HepG2 (cell line): ENCODE results near the gene COL9A3. TPM values are rescaled to one million over a fixed set of nuclear protein-coding genes. Genes with fewer than 3 reads are reported as not detected.

ENCODE experiments used
- BHLHE40 ChIP-seq: IDR thresholded peaks from 2 replicates; pipeline ENCODE4 v1.6.1; 2011; ENCODE audit warnings: low read length, improper control_type of control experiment
- CBX1 ChIP-seq: IDR thresholded peaks from one replicate; pipeline ENCODE4 v1.6.1; 2016; ENCODE audit warnings: antibody characterized with exemption, low read depth
- CREB3 ChIP-seq: sonication (generic); formaldehyde crosslinking; IDR thresholded peaks from 2 replicates; pipeline ENCODE4 v1.5.0; 2020; ENCODE audit warnings: missing genetic modification reagents
- HOXA3 ChIP-seq: sonication (generic); formaldehyde crosslinking; IDR thresholded peaks from 2 replicates; pipeline ENCODE4 v1.5.0; 2020; ENCODE audit warnings: missing genetic modification reagents
- PRDM10 ChIP-seq: sonication (generic); formaldehyde crosslinking; IDR thresholded peaks from 2 replicates; pipeline ENCODE4 v1.4.0; 2020; ENCODE audit warnings: low read depth, missing genetic modification reagents
- SKI ChIP-seq: fragments of 450-650 bp; IDR thresholded peaks from one replicate; pipeline ENCODE4 v1.6.1; 2018; ENCODE audit warnings: mild to moderate bottlenecking; ENCODE audit not compliant: partially characterized antibody
- SRSF1 ChIP-seq: fragments of 200-400 bp; formaldehyde crosslinking; optimal IDR thresholded peaks from 2 replicates; pipeline ENCODE3; 2017; ENCODE audit warnings: mild to moderate bottlenecking, low read depth, low read length, moderate library complexity
- ZBTB43 ChIP-seq: sonication (generic); formaldehyde crosslinking; conservative IDR thresholded peaks from 2 replicates; pipeline ENCODE4 v1.4.0; 2020; ENCODE audit warnings: missing genetic modification reagents
- ZFX ChIP-seq: sonication (generic); formaldehyde crosslinking; IDR thresholded peaks from 2 replicates; pipeline ENCODE4 v1.4.0; 2020; ENCODE audit warnings: mild to moderate bottlenecking, low read depth, missing genetic modification reagents, moderate library complexity
- polyA plus RNA-seq, 8 experiments: library from polyadenylated mRNA; depleted of rRNA in 3 of 8; stranded (reverse) in 7 of 8; unstranded in 1 of 8; fragments of >200 nt; fragmentation: Illumina TruSeq in 4 of 8; extraction: Trizol in 4 of 8; gene quantifications; 2 replicates each; pipeline versions ENCODE4 v1.2.1 to v1.2.3, GENCODE V29; 2011 to 2016; ENCODE audit warnings: low read depth in 4 of 8, missing spikeins in 1 of 8, mixed read lengths in 1 of 8; ENCODE audit not compliant: insufficient read depth in 1 of 8
- total RNA-seq, 5 experiments: library from RNA; depleted of rRNA; stranded (reverse); fragments of >200 nt; fragmentation: Illumina TruSeq; extraction: Trizol; gene quantifications; 2 replicates each; pipeline ENCODE4 v1.2.3, GENCODE V29; 2016; ENCODE audit warnings: low read depth in 1 of 5
- TF ChIP-seq, protein P1 (sequence below): sonication (generic); formaldehyde crosslinking; IDR thresholded peaks from 2 replicates; pipeline ENCODE4 v1.4.0; 2020; ENCODE audit warnings: missing genetic modification reagents, borderline replicate concordance
- TF ChIP-seq, protein P2 (sequence below): sonication (generic); formaldehyde crosslinking; IDR thresholded peaks from 2 replicates; pipeline ENCODE4 v1.4.0; 2020; ENCODE audit warnings: missing genetic modification reagents
- TF ChIP-seq, protein P3 (sequence below): sonication (generic); formaldehyde crosslinking; IDR thresholded peaks from 2 replicates; pipeline ENCODE4 v1.4.0; 2020; ENCODE audit warnings: missing genetic modification reagents, mild to moderate bottlenecking, borderline replicate concordance
- TF ChIP-seq, protein P4 (sequence below): sonication (generic); formaldehyde crosslinking; IDR thresholded peaks from 2 replicates; pipeline ENCODE4 v1.4.0; 2020; ENCODE audit warnings: mild to moderate bottlenecking, missing genetic modification reagents

Gene COL9A3
- total and polyA plus RNA-seq, 2 of the 13 experiments (the other 11 are each of a cell fraction or from before 2014, with no cell fraction given): 155 to 204 TPM

GRCh38 chr20:62808211-62808865 lies 8.5 kb upstream of the COL9A3 start (continued):
- TF ChIP-seq, protein P1, sequence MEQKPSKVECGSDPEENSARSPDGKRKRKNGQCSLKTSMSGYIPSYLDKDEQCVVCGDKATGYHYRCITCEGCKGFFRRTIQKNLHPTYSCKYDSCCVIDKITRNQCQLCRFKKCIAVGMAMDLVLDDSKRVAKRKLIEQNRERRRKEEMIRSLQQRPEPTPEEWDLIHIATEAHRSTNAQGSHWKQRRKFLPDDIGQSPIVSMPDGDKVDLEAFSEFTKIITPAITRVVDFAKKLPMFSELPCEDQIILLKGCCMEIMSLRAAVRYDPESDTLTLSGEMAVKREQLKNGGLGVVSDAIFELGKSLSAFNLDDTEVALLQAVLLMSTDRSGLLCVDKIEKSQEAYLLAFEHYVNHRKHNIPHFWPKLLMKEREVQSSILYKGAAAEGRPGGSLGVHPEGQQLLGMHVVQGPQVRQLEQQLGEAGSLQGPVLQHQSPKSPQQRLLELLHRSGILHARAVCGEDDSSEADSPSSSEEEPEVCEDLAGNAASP (CRISPR knock-in tag): 0 out of 2 replicates have a peak, but pooled peaks have one; percentile 11
- TF ChIP-seq HOXA3 (CRISPR knock-in tag): peak; percentile 43
- TF ChIP-seq CREB3: peak; percentile 56; the same call in 1 of the 2 replicates
- TF ChIP-seq, protein P2, sequence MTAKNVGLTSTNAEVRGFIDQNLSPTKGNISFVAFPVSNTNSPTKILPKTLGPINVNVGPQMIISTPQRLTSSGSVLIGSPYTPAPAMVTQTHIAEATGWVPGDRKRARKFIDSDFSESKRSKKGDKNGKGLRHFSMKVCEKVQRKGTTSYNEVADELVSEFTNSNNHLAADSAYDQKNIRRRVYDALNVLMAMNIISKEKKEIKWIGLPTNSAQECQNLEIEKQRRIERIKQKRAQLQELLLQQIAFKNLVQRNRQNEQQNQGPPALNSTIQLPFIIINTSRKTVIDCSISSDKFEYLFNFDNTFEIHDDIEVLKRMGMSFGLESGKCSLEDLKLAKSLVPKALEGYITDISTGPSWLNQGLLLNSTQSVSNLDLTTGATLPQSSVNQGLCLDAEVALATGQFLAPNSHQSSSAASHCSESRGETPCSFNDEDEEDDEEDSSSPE (CRISPR knock-in tag): no peak
- TF ChIP-seq BHLHE40: no peak
- peak; percentile 2 for TF ChIP-seq SRSF1
- no peak for TF ChIP-seq SKI
- no peak for TF ChIP-seq ZBTB43
- TF ChIP-seq CBX1: peak; percentile 23
- TF ChIP-seq, protein P3, sequence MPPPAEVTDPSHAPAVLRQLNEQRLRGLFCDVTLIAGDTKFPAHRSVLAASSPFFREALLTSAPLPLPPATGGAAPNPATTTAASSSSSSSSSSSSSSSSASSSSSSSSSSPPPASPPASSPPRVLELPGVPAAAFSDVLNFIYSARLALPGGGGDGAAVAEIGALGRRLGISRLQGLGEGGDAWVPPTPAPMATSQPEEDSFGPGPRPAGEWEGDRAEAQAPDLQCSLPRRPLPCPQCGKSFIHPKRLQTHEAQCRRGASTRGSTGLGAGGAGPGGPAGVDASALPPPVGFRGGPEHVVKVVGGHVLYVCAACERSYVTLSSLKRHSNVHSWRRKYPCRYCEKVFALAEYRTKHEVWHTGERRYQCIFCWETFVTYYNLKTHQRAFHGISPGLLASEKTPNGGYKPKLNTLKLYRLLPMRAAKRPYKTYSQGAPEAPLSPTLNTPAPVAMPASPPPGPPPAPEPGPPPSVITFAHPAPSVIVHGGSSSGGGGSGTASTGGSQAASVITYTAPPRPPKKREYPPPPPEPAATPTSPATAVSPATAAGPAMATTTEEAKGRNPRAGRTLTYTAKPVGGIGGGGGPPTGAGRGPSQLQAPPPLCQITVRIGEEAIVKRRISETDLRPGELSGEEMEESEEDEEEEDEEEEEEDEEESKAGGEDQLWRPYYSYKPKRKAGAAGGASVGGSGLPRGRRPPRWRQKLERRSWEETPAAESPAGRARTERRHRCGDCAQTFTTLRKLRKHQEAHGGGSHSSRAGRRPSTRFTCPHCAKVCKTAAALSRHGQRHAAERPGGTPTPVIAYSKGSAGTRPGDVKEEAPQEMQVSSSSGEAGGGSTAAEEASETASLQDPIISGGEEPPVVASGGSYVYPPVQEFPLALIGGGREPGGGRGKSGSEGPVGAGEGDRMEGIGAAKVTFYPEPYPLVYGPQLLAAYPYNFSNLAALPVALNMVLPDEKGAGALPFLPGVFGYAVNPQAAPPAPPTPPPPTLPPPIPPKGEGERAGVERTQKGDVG (CRISPR knock-in tag): 0 out of 2 replicates have a peak, but pooled peaks have one; percentile 49
- TF ChIP-seq, protein P4, sequence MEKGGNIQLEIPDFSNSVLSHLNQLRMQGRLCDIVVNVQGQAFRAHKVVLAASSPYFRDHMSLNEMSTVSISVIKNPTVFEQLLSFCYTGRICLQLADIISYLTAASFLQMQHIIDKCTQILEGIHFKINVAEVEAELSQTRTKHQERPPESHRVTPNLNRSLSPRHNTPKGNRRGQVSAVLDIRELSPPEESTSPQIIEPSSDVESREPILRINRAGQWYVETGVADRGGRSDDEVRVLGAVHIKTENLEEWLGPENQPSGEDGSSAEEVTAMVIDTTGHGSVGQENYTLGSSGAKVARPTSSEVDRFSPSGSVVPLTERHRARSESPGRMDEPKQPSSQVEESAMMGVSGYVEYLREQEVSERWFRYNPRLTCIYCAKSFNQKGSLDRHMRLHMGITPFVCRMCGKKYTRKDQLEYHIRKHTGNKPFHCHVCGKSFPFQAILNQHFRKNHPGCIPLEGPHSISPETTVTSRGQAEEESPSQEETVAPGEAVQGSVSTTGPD: no peak
- no peak for TF ChIP-seq PRDM10
- peak; percentile 29; the same call in 1 of the 2 replicates for TF ChIP-seq ZFX (CRISPR knock-in tag)
